Measurements from ENCODE around the gene ZNF662. TPM values are rescaled to one million over a fixed set of nuclear protein-coding genes. Genes with fewer than 3 reads are reported as not detected.
A peak's percentile ranks its signal among the peaks of the same experiment; 100 is the strongest.

The ZNF662 gene
- total and polyA plus RNA-seq, 7 donors, result 0.32 to 3.5 (median 1.4) TPM

DNA sequence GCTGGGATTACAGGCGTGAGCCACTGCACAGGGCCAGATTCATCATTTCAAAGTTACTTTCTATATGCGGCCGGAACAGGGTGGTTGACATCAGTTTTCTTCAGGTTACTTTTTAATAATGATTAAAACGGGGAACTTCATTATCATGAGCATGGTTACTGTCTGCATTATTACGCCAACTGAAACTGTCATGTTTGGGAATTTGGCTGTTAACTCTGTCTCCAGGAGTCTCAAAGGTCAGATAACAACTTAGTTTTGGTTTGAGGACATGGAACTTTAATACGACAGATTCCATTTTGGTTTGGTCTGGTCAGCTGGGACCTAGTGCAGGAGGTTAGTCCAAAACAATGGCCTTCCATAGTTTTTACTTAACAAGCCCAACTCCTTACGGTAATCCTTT is 38.8 kb upstream of the ZNF662 start:
- no peak for DNase-seq
- peaks cover 0 to under 1% (median 0%) of the 10 kb centered on the region in 3 donors for H3K27me3 ChIP-seq (ENCODE audit: insufficient read depth in 3 of 3, low read length in 2 of 3)
- 84 to 92% (median 91%) methylated on average over 7 of the region's 7 CpGs for WGBS, 3 donors
- intact Hi-C loops (cut with DNase I), result no loop called here
- TF ChIP-seq, protein P1, sequence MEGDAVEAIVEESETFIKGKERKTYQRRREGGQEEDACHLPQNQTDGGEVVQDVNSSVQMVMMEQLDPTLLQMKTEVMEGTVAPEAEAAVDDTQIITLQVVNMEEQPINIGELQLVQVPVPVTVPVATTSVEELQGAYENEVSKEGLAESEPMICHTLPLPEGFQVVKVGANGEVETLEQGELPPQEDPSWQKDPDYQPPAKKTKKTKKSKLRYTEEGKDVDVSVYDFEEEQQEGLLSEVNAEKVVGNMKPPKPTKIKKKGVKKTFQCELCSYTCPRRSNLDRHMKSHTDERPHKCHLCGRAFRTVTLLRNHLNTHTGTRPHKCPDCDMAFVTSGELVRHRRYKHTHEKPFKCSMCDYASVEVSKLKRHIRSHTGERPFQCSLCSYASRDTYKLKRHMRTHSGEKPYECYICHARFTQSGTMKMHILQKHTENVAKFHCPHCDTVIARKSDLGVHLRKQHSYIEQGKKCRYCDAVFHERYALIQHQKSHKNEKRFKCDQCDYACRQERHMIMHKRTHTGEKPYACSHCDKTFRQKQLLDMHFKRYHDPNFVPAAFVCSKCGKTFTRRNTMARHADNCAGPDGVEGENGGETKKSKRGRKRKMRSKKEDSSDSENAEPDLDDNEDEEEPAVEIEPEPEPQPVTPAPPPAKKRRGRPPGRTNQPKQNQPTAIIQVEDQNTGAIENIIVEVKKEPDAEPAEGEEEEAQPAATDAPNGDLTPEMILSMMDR (IDR thresholded peaks at IDR 0.05), result no peak
- H3K27ac ChIP-seq, result no peak overlapping the region
- no peaks in the 10 kb centered on the region for H3K36me3 ChIP-seq (ENCODE audit: insufficient read depth in 1 of 2, low read depth in 1 of 2)
- H3K4me1 ChIP-seq, result no peaks in the 10 kb centered on the region
- no peaks in the 10 kb centered on the region for H3K9me3 ChIP-seq
- H3K4me3 ChIP-seq, result no peak overlapping the region
- no peak for ATAC-seq

DNA sequence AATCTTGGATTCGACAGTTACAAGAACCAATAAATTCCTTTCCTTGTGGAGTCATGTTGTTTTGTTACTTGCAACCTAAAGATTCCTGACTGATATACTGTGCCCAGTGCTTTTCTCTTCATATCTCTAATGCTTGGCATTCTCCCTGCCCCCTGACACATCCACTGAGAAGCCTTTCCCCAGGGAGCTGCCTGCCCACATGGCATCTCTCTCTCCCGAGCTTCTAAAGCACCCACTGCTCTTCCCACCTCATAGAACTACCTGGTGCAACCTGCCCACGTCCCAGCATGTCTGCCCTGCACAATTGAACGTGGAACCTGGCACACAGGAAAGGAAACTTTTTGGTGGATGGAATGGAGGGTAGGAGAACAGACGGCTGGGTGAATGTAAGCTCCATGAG is 37.1 kb upstream of the ZNF662 start:
- WGBS, 3 donors, result 73 to 82% (median 74%) methylated on average over 5 of the region's 5 CpGs
- no peak for DNase-seq
- H3K4me3 ChIP-seq, result no peak overlapping the region

DNA sequence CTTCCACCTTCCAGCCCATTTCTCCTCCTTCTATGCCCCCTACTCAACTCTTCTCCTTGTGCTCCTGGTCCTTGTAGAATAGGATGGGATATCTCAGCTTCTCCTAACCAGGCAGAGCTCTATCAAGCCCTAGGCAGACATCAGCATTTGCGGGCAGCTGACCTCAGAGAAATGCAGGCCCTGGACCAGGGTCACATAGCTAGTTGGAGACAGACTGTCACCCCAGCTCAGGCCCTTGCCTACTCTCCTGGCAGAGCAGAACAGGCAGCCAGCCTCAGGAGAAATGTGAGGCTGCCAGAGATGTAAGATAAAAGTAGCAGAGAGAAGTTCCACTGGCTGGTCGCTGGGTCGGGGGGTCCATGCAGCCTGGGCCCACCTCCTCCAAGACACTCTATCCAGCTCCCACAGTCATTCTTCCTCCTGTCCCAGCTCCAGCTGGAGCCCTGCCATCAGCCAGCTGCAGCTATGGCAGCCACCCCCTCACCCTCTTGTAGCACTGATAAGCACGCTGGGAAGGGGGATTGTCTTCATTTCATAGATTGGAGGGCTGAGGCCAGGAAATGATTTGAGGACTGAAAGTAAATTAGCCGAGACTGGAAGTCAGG is 34.2 kb upstream of the ZNF662 start:
- peak in 1 of 4 donors; percentile 15 for ATAC-seq
- H3K27ac ChIP-seq, result no peak overlapping the region

More for the DNA sequence above, 37.1 kb upstream of the ZNF662 start:
- TF ChIP-seq, protein P1 (IDR thresholded peaks at IDR 0.05), result no peak
- Histone ChIP-seq H3K27ac (no peak overlapping the region), H3K36me3 (ENCODE audit: insufficient read depth in 1 of 2, low read depth in 1 of 2) (no peaks in the 10 kb centered on the region), H3K9me3 (no peaks in the 10 kb centered on the region), H3K4me1 (no peaks in the 10 kb centered on the region), H3K27me3 (ENCODE audit: insufficient read depth in 3 of 3, low read length in 2 of 3) (peaks cover 0 to 2% (median 0%) of the 10 kb centered on the region in 3 donors)
- intact Hi-C loops (cut with DNase I), result no loop called here
- no peak for ATAC-seq

DNA sequence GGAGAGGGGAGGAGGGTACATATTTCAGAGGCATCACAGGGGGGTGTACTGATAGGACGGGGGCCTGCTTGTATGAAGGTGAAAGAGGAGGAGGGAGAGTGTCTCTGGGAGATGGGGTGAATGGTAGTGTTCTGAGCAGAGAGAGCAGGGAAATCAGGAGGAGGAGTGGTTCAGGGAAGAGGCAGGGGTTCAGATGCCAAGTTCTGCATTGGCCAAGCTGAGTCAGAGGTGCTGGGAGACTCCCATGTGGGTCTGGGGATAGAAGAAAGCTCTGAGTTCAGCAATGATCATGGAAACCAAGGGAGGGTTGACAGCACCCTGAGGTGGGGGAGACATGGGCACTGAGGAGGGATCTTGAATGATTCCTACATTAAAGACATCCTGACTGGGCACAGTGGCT is 33.2 kb upstream of the ZNF662 start:
- WGBS, 3 donors, result 79 to 89% (median 79%) methylated on average over 1 of the region's 1 CpG
- peak in 1 of 2 donors; percentile 26 for DNase-seq
- peaks cover 0 to 2% (median 0%) of the 10 kb centered on the region in 3 donors for H3K27me3 ChIP-seq (ENCODE audit: insufficient read depth in 3 of 3, low read length in 2 of 3)
- ATAC-seq, result no peak
- H3K27ac ChIP-seq, result no peak overlapping the region
- H3K36me3 ChIP-seq (ENCODE audit: insufficient read depth in 1 of 2, low read depth in 1 of 2), result no peaks in the 10 kb centered on the region
- no peak overlapping the region for H3K4me3 ChIP-seq
- TF ChIP-seq, protein P1 (IDR thresholded peaks at IDR 0.05), result no peak
- intact Hi-C loops (cut with DNase I), result loop anchor here in 1 of 2 donors (2.0 kb wide), 1 partner anchor 26 kb away; no protein-coding TSS in a partner anchor
- no peaks in the 10 kb centered on the region for H3K4me1 ChIP-seq
- no peaks in the 10 kb centered on the region for H3K9me3 ChIP-seq

More for the DNA sequence above, 34.2 kb upstream of the ZNF662 start:
- 21 to 32% (median 24%) methylated on average over 5 of the region's 5 CpGs for WGBS, 3 donors
- DNase-seq, result no peak
- Histone ChIP-seq H3K4me3 (no peak overlapping the region), H3K27me3 (ENCODE audit: insufficient read depth in 3 of 3, low read length in 2 of 3) (peaks cover 0 to 2% (median 0%) of the 10 kb centered on the region in 3 donors), H3K4me1 (no peaks in the 10 kb centered on the region), H3K9me3 (no peaks in the 10 kb centered on the region), H3K36me3 (ENCODE audit: insufficient read depth in 1 of 2, low read depth in 1 of 2) (no peaks in the 10 kb centered on the region)
- intact Hi-C loops (cut with DNase I), result loop anchor here in 1 of 2 donors (2.0 kb wide), 1 partner anchor 25 kb away; no protein-coding TSS in a partner anchor
- TF ChIP-seq, protein P1 (IDR thresholded peaks at IDR 0.05), result no peak
